ENCODE measurements around the gene YAF2. TPM values are rescaled to one million over a fixed set of nuclear protein-coding genes. Genes with fewer than 3 reads are reported as not detected.

YAF2 gene
- total and polyA plus RNA-seq, 2 donors (not counting 1 experiment from before 2014, with no cell fraction given), result 11.6 to 41.9 TPM

- TF ChIP-seq, protein P1, sequence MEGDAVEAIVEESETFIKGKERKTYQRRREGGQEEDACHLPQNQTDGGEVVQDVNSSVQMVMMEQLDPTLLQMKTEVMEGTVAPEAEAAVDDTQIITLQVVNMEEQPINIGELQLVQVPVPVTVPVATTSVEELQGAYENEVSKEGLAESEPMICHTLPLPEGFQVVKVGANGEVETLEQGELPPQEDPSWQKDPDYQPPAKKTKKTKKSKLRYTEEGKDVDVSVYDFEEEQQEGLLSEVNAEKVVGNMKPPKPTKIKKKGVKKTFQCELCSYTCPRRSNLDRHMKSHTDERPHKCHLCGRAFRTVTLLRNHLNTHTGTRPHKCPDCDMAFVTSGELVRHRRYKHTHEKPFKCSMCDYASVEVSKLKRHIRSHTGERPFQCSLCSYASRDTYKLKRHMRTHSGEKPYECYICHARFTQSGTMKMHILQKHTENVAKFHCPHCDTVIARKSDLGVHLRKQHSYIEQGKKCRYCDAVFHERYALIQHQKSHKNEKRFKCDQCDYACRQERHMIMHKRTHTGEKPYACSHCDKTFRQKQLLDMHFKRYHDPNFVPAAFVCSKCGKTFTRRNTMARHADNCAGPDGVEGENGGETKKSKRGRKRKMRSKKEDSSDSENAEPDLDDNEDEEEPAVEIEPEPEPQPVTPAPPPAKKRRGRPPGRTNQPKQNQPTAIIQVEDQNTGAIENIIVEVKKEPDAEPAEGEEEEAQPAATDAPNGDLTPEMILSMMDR (IDR thresholded peaks at IDR 0.05), result no peak
- no peak for TF ChIP-seq EZH2 (IDR thresholded peaks at IDR 0.05; ENCODE audit: borderline replicate concordance, insufficient read depth, low read depth, low read length, poor library complexity, severe bottlenecking)
- CTCF ChIA-PET, result no interaction called here
- POLR2A ChIA-PET, result no interaction called here
- Histone ChIP-seq H3K4me2 (replicated peaks; ENCODE audit: low read depth, low read length, poor library complexity, severe bottlenecking) (no peak overlapping the region), H2AFZ (ENCODE audit: insufficient read depth, low read depth, low read length, poor library complexity, severe bottlenecking) (no peak overlapping the region), H3K4me1 (ENCODE audit: control insufficient read depth in 2 of 2, insufficient read depth in 2 of 2, low read length in 2 of 2) (peaks cover 0 to 2% of the 10 kb centered on the region in 2 donors), H3K9ac (ENCODE audit: low read length) (no peak overlapping the region), H4K20me1 (ENCODE audit: control insufficient read depth, insufficient read depth, low read length, poor library complexity, severe bottlenecking) (peaks cover under 1% of the 10 kb centered on the region), H3K27me3 (replicated peaks in 1 of 4; ENCODE audit: control extremely low read depth in 1 of 4, control insufficient read depth in 3 of 4, insufficient read depth in 4 of 4, low read length in 3 of 4) (no peaks in the 10 kb centered on the region), H3K79me2 (ENCODE audit: control insufficient read depth, insufficient read depth, low read length) (peaks cover 35% of the 10 kb centered on the region), H3K36me3 (replicated peaks in 1 of 2; ENCODE audit: control extremely low read depth in 1 of 2, control insufficient read depth in 1 of 2, extremely low read depth in 1 of 2, insufficient read depth in 2 of 2, low read length in 1 of 2) (peaks cover 4 to 7% of the 10 kb centered on the region in 2 experiments), H3K9me3 (ENCODE audit: control extremely low read depth in 1 of 3, control insufficient read depth in 2 of 3, insufficient read depth in 1 of 3, low read length in 2 of 3) (no peaks in the 10 kb centered on the region), H3K4me3 (ENCODE audit: control extremely low read depth in 1 of 5, extremely low read depth in 1 of 5, insufficient read depth in 1 of 5, low read depth in 2 of 5, low read length in 4 of 5) (no peak overlapping the region), H3K27ac (ENCODE audit: low read length in 2 of 2) (no peak overlapping the region)
- H3K4me1 Mint-ChIP-seq, result peaks cover 32% of the 10 kb centered on the region
- no peak for DNase-seq
- ATAC-seq (ENCODE audit: low read depth), result no peak
- H3K4me3 Mint-ChIP-seq, result no peak overlapping the region
- no peak overlapping the region for H3K27ac Mint-ChIP-seq
- H3K9me3 Mint-ChIP-seq (ENCODE audit: insufficient read depth), result no peaks in the 10 kb centered on the region
- no peaks in the 10 kb centered on the region for H3K27me3 Mint-ChIP-seq
- intact Hi-C loops (cut with micrococcal nuclease), result no loop called here
- 100% methylated on average over 2 of the region's 2 CpGs for WGBS (ENCODE audit: insufficient coverage)
Measured at GRCh38 chr12:42213954-42214426, 24.1 kb downstream of the YAF2 start.

DNA sequence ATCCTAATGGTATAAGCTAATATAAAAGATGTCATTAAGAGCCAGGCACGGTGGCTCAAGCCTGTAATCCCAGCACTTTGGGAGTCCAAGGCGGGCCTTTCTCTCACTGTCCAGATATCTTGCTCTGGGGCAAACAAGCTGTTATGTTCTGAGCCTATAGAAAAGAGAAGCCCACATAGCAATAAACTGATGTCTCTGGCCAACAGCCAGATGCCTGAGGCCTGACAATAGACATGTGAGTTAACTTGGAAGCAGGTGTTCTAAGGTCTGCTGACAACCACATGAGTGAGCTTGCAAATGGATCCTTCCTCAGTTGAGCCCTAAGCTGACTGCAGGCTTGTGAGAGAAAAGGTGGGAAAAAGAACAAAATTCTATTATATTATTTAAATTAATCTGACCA is 25.0 kb downstream of the YAF2 start:
- Histone ChIP-seq H3K4me3 (ENCODE audit: control extremely low read depth in 1 of 5, extremely low read depth in 1 of 5, insufficient read depth in 1 of 5, low read depth in 2 of 5, low read length in 4 of 5) (no peak overlapping the region), H3K4me2 (replicated peaks; ENCODE audit: low read depth, low read length, poor library complexity, severe bottlenecking) (no peak overlapping the region), H3K4me1 (ENCODE audit: control insufficient read depth in 2 of 2, insufficient read depth in 2 of 2, low read length in 2 of 2) (peaks cover 0 to 2% of the 10 kb centered on the region in 2 donors), H4K20me1 (ENCODE audit: control insufficient read depth, insufficient read depth, low read length, poor library complexity, severe bottlenecking) (no peaks in the 10 kb centered on the region), H3K27ac (ENCODE audit: low read length in 2 of 2) (no peak overlapping the region), H3K79me2 (ENCODE audit: control insufficient read depth, insufficient read depth, low read length) (peaks cover 33% of the 10 kb centered on the region), H3K36me3 (replicated peaks in 1 of 2; ENCODE audit: control extremely low read depth in 1 of 2, control insufficient read depth in 1 of 2, extremely low read depth in 1 of 2, insufficient read depth in 2 of 2, low read length in 1 of 2) (peaks cover 6 to 7% of the 10 kb centered on the region in 2 experiments), H3K9me3 (ENCODE audit: control extremely low read depth in 1 of 3, control insufficient read depth in 2 of 3, insufficient read depth in 1 of 3, low read length in 2 of 3) (no peaks in the 10 kb centered on the region), H3K9ac (ENCODE audit: low read length) (no peak overlapping the region), H2AFZ (ENCODE audit: insufficient read depth, low read depth, low read length, poor library complexity, severe bottlenecking) (no peak overlapping the region), H3K27me3 (replicated peaks in 1 of 4; ENCODE audit: control extremely low read depth in 1 of 4, control insufficient read depth in 3 of 4, insufficient read depth in 4 of 4, low read length in 3 of 4) (no peaks in the 10 kb centered on the region)
- 87% methylated on average over 2 of the region's 2 CpGs for WGBS (ENCODE audit: insufficient coverage)
- H3K4me1 Mint-ChIP-seq, result peaks cover 27% of the 10 kb centered on the region
- ChIA-PET POLR2A (no interaction called here), CTCF (no interaction called here)
- ATAC-seq (ENCODE audit: low read depth), result no peak
- no peaks in the 10 kb centered on the region for H3K9me3 Mint-ChIP-seq (ENCODE audit: insufficient read depth)
- H3K27ac Mint-ChIP-seq, result no peak overlapping the region
- TF ChIP-seq, protein P1 (IDR thresholded peaks at IDR 0.05), result no peak
- no peak for TF ChIP-seq EZH2 (IDR thresholded peaks at IDR 0.05; ENCODE audit: borderline replicate concordance, insufficient read depth, low read depth, low read length, poor library complexity, severe bottlenecking)
- intact Hi-C loops (cut with micrococcal nuclease), result no loop called here
- no peak overlapping the region for H3K4me3 Mint-ChIP-seq
- H3K27me3 Mint-ChIP-seq, result no peaks in the 10 kb centered on the region
- no peak for DNase-seq
